Subcutaneous abdominal adipose tissue (tissue), 5 donors: ENCODE measurements around the gene TUBA1B.

Experiments used
- H3K27ac ChIP-seq: one replicate; pipeline ENCODE4 v1.7.0; 2013; ENCODE audit warnings: low read depth, mild to moderate bottlenecking, inconsistent platforms, low read length, moderate library complexity
- H3K27me3 ChIP-seq, 5 donors: one replicate each; pipeline ENCODE4 v1.7.0; 2013; ENCODE audit warnings: low read length in 5 of 5, inconsistent platforms in 1 of 5; ENCODE audit not compliant: control insufficient read depth in 5 of 5, insufficient read depth in 4 of 5
- H3K36me3 ChIP-seq, 5 donors: one replicate each; pipeline ENCODE4 v1.7.0; 2013; ENCODE audit warnings: low read length in 5 of 5; ENCODE audit not compliant: control insufficient read depth in 5 of 5, insufficient read depth in 5 of 5
- H3K4me1 ChIP-seq, 5 donors: one replicate each; pipeline ENCODE4 v1.7.0; 2013; ENCODE audit warnings: low read length in 5 of 5, mild to moderate bottlenecking in 3 of 5, moderate library complexity in 1 of 5; ENCODE audit not compliant: control insufficient read depth in 5 of 5, insufficient read depth in 5 of 5
- H3K4me3 ChIP-seq, 5 donors: one replicate each; pipeline ENCODE4 v1.7.0; 2013; ENCODE audit warnings: low read length in 5 of 5, low read depth in 1 of 5
- H3K9ac ChIP-seq, 5 donors: one replicate each; pipeline ENCODE4 v1.7.0; 2013; ENCODE audit warnings: low read length in 5 of 5, mild to moderate bottlenecking in 4 of 5, moderate library complexity in 3 of 5
- H3K9me3 ChIP-seq, 5 donors: one replicate each; pipeline ENCODE4 v1.7.0; 2013; ENCODE audit warnings: low read length in 5 of 5; ENCODE audit not compliant: control insufficient read depth in 5 of 5
- donor health status: healthy.
- donor health status: healthy.
- donor health status: healthy.
- donor health status: healthy.
- donor health status: healthy.

Gene TUBA1B

DNA sequence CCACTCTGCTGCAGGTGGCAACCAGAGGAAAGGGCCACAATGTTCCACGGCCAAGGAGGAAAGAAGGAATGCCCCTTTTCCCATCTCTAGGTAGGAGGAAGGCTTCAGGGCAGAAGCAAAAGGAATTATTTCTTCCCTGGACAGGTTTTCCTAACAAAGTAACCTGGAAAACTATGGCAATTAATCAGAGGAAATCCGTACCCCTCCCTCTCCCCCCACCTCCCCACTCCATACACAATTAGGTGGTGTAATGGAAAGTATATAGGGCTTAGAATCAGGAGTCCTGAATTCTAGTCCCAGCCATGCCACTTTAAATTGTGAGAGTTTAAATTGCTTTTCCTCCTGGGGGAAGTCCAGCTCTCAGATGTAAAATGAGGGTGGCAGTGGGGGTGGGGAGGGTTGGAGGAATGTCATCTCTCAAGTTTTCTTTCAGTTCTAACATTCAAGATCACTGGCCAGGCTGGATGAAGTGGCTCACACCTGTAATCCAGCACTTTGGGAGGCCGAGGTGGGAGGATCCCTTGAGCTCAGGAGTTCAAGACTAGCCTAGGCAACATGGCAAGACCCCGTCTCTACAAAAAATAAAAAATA is 38.3 kb downstream of the TUBA1B start:
- peaks cover 5 to 62% (median 55%) of the 10 kb centered on the region in 5 donors for H3K4me1 ChIP-seq
- H3K9ac ChIP-seq: no peak overlapping the region
- H3K27me3 ChIP-seq: peaks cover 46 to 61% (median 56%) of the 10 kb centered on the region in 5 donors
- peaks cover 4 to 18% (median 15%) of the 10 kb centered on the region in 5 donors for H3K36me3 ChIP-seq
- H3K27ac ChIP-seq: no peak overlapping the region
- H3K4me3 ChIP-seq: no peak overlapping the region
- no peaks in the 10 kb centered on the region for H3K9me3 ChIP-seq

- Histone ChIP-seq H3K4me3 (peak overlapping the region in 4 of 5 donors; percentile 30 to 56 (median 53)), H3K9ac (peak overlapping the region in 2 of 5 donors; percentile 29 to 43), H3K27ac (no peak overlapping the region), H3K4me1 (peaks cover 5 to 62% (median 55%) of the 10 kb centered on the region in 5 donors), H3K27me3 (peaks cover 46 to 61% (median 56%) of the 10 kb centered on the region in 5 donors), H3K36me3 (peaks cover 4 to 12% (median 9%) of the 10 kb centered on the region in 5 donors), H3K9me3 (no peaks in the 10 kb centered on the region)
These were observed 38.9 kb downstream of the TUBA1B start for GRCh38 chr12:49092086-49092815.

DNA sequence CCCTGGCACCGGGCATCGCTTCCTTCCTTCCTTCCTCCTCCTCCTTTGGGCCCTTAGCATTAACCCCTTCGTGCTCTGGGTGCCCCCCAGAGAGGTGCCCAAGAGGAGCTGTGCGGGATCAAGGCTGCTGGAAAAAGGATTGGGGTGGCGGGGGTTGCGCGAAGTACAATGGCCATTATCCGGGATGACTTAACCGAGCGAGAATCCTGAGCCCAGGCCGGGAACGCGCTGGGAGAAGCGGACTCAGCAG is 39.4 kb downstream of the TUBA1B start:
- Histone ChIP-seq H3K4me3 (peak overlapping the region in 4 of 5 donors; percentile 30 to 56 (median 53)), H3K9me3 (no peaks in the 10 kb centered on the region), H3K36me3 (peaks cover 1 to 7% (median 4%) of the 10 kb centered on the region in 5 donors), H3K27me3 (peaks cover 46 to 61% (median 56%) of the 10 kb centered on the region in 5 donors), H3K27ac (no peak overlapping the region), H3K4me1 (peaks cover 5 to 62% (median 55%) of the 10 kb centered on the region in 5 donors), H3K9ac (peak overlapping the region in 1 of 5 donors; percentile 43)

DNA sequence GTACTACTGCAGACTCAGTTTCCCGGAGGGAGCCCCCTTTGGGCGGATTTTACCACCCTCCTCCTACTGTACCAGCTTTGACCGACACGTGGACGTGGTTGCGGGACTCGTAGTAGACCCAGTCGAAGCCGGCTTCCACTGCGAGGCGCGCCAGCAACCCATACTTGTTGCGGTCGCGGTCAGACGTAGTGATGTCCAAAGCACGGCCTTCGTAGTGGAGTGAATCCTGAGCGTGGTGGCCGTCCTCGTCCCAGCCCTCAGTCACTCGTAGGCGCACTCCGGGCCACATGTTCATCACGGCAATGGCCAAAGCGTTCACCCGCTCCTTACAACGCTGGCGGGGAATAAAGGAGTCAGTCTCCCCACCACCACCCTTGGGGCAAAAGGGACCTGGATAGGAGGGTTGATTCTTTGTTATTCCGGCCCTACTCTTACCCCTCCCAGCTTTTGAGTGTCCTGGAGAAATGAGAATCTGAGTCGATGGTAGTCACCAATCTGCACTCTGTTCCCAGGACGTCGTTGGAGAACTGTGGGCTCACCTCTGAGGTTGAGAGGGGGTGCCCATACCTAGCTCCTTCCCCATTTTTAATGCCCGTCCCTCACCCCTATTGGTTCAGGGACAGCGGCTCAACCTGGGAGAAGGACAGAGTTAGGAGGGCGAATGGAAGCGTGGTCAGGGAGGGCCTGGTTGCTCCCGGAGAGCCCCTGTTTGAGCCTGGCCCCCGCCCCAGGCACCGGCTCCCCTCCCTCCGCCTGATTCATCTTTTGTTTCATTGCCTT is 39.9 kb downstream of the TUBA1B start:
- no peaks in the 10 kb centered on the region for H3K9me3 ChIP-seq
- peaks cover 46 to 61% (median 56%) of the 10 kb centered on the region in 5 donors for H3K27me3 ChIP-seq
- peaks cover 5 to 62% (median 55%) of the 10 kb centered on the region in 5 donors for H3K4me1 ChIP-seq
- peaks cover 0 to 4% (median 0%) of the 10 kb centered on the region in 5 donors for H3K36me3 ChIP-seq
- no peak overlapping the region for H3K9ac ChIP-seq
- no peak overlapping the region for H3K27ac ChIP-seq
- peak overlapping the region in 3 of 5 donors; percentile 30 to 56 (median 50) for H3K4me3 ChIP-seq

DNA sequence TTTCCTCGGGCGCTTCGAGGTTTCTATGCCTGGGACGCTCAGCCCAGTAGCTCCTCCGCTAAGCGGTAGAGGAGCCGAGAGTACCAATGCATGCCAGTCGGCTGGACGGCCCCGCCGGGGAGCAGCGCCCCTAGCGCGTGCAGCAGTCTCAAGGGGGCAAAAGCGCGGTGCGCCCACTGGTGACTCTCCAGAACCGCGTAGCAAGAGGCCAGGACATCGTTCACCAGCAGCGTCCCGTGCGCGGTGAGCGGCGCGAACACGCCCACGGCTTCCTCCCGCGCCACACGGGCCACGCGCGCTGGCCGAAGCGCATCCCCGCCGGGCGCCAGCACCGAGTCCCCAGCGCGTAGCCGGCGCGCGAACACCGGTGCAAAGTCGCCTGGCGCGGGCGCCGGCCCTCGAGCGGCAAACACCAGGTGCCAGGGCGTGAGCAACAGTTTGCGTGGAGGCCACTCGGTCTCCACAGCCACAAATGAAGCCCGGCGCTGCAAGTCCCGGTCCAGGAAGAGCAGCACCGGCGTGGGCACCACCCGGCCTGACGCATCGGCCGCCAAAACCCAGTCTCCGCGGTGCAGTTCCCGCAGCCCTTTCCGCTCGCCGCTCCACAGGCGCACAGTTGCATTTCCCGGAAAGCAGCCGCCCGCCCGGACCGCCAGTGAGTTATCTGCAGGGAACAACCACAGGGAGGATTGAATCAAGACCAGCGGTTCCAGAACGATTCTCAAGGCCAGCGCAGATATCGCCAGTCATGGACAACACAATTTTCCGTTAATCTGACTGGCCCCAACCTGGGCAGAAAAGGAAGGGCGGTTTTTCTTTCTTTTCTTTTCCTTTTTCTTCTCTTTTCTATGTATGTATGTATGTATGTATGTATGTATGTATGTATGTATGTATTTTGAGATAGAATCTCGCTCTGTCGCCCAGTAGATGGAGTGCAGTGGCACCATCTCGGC is 41.1 kb downstream of the TUBA1B start:
- H3K9ac ChIP-seq: no peak overlapping the region
- H3K9me3 ChIP-seq: no peaks in the 10 kb centered on the region
- peaks cover 5 to 62% (median 55%) of the 10 kb centered on the region in 5 donors for H3K4me1 ChIP-seq
- no peak overlapping the region for H3K27ac ChIP-seq
- peak overlapping the region in 4 of 5 donors; percentile 42 to 66 (median 51) for H3K4me3 ChIP-seq
- H3K27me3 ChIP-seq: peaks cover 46 to 61% (median 56%) of the 10 kb centered on the region in 5 donors
- no peaks in the 10 kb centered on the region for H3K36me3 ChIP-seq

DNA sequence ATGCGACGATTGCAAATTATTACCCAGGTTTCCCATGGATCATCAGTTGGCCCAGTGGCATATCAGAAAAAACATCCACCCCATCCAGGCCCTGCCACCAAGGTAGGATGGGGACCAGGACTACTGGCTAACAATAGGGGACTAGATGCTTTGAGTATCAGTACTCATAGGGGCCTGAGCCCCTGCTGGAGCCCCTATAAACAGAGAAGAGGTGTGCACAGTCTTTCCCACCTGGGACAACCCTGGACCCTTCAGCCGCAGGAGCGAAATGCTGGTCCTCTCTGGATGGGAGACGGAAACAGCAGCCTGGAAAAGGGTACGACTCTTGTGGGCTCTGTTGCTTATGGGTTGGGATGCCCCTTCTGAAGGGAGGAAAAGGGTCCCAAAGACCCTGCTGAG is 42.3 kb downstream of the TUBA1B start:
- H3K27ac ChIP-seq: no peak overlapping the region
- H3K4me3 ChIP-seq: no peak overlapping the region
- peaks cover 37 to 52% (median 47%) of the 10 kb centered on the region in 5 donors for H3K27me3 ChIP-seq
- H3K4me1 ChIP-seq: peaks cover 3 to 53% (median 47%) of the 10 kb centered on the region in 5 donors
- H3K9me3 ChIP-seq: peaks cover 0 to 4% (median 0%) of the 10 kb centered on the region in 5 donors
- H3K36me3 ChIP-seq: no peaks in the 10 kb centered on the region
- H3K9ac ChIP-seq: no peak overlapping the region

GRCh38 chr12:49088150-49088931 is 42.9 kb downstream of the TUBA1B start:
- Histone ChIP-seq H3K9ac (no peak overlapping the region), H3K36me3 (no peaks in the 10 kb centered on the region), H3K27me3 (peaks cover 32 to 46% (median 41%) of the 10 kb centered on the region in 5 donors), H3K9me3 (peaks cover 0 to 4% (median 0%) of the 10 kb centered on the region in 5 donors), H3K27ac (no peak overlapping the region), H3K4me1 (peaks cover 3 to 48% (median 42%) of the 10 kb centered on the region in 5 donors), H3K4me3 (peak overlapping the region in 3 of 5 donors; percentile 3 to 34 (median 24))

DNA sequence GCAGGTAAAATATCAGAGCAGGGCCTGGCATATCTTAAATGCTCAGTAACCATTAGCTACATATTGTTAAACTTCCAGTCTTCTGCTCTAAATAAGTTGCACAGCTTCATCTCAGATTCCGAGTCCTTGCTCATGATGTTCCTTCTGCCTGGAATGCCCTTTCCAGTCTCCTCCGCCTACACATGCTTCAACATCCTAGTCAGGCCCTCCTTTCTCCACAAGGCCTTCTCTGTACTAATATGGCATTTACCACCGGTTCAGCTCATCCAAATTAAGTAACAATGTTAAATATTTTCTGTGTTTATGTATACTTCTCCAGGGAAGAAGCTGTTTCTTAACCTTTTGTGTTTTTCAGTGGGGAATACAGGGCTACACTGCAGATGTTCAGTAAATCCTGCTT is 45.1 kb downstream of the TUBA1B start:
- Histone ChIP-seq H3K36me3 (no peaks in the 10 kb centered on the region), H3K27ac (no peak overlapping the region), H3K4me3 (no peak overlapping the region)

More for the DNA sequence above, 45.1 kb downstream of the TUBA1B start:
- peaks cover 19 to 28% (median 22%) of the 10 kb centered on the region in 5 donors for H3K27me3 ChIP-seq
- no peak overlapping the region for H3K9ac ChIP-seq
- H3K4me1 ChIP-seq: peaks cover 3 to 26% (median 25%) of the 10 kb centered on the region in 5 donors
- H3K9me3 ChIP-seq: peaks cover 0 to 4% (median 0%) of the 10 kb centered on the region in 5 donors
